Kasumi-1 (cell line): ENCODE data around the gene STK11.

Experiments
- DNase-seq, 2 experiments: peaks; one replicate each; lab custom pipeline; 2025; lab: John Stamatoyannopoulos, UW

Gene STK11

GRCh38 chr19:1226522-1227303 lies 21.1 kb downstream of the STK11 start:
- no peak for DNase-seq

GRCh38 chr19:1227304-1228054 lies 21.9 kb downstream of the STK11 start:
- DNase-seq: no peak

DNA sequence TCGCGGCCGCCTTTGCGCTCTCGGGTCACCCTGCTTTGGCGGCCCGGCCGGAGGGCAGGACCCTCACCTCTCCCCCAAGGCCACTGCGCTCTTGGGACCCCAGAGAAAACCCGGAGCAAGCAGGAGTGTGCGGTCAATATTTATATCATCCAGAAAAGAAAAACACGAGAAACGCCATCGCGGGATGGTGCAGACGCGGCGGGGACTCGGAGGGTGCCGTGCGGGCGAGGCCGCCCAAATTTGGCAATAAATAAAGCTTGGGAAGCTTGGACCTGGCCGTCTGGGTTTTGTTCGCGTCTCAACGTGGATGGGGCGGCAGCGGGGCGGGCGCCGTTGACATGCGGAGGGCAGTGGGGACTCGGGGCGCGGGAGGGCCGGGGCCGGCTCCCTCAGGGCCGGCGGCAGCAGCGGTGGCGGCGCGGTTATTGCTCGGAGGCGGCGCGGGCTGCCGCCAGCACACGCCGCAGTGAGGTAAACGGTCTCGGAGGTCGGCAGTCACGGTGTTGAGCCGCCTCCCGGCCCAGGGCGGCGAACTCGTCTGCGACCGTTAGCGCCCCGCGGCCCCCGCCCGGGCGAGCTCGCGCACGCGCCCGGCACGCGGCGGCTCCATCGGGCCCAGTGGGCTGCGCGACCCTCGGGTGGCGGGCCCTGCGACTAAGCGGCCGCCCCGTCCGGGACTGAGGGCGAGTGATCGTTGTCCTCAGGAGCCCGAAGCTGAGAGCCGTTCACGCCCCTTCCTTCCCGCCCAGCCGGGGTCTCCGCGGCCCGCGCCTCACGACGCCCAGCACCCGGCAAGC lies 22.8 kb downstream of the STK11 start:
- no peak for DNase-seq

DNA sequence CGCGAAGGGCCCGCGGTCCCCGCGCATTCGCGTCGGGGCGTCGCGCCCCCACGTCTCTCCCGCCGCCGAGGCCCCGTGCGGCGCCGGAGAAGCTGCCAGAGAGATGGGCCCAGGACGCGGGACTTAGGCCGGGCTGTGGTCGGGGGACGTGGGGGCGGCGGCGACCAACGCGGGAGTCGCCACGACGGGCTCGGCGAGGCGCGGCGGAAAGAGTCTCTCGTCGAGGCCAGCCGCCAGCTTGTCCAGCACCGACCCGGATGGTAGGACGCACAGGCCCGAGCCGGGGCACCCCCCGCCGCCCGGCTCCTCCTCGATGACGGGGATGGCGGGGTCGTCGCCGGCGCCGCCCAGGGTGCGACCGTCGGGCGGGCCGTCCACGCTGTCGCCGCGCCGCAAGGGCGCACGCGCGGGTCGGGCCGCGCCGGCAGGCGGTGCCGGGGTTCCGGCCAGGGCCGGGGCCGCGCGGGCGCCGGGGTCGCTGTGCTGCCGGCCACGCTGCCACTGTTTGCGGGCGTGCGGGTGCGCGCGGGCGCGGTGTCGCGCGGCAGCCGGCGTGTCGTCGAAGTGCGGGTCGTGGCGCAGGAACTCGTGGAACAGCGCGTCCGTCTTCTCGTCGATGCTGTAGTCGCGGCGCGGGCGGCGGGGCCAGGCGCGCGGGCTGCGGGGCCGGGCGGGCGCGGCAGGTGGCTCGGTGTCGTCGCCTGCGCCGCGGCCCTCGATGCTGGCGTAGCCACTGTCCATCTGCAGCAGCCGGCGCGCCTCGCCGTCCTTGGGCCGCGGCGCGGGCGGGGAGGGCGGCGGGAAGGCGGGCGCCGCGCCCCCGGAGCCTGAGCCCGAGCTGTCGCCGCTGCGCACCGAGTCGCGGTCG lies 23.7 kb downstream of the STK11 start:
- no peak for DNase-seq

GRCh38 chr19:1229924-1230782 lies 24.6 kb downstream of the STK11 start:
- no peak for DNase-seq

DNA sequence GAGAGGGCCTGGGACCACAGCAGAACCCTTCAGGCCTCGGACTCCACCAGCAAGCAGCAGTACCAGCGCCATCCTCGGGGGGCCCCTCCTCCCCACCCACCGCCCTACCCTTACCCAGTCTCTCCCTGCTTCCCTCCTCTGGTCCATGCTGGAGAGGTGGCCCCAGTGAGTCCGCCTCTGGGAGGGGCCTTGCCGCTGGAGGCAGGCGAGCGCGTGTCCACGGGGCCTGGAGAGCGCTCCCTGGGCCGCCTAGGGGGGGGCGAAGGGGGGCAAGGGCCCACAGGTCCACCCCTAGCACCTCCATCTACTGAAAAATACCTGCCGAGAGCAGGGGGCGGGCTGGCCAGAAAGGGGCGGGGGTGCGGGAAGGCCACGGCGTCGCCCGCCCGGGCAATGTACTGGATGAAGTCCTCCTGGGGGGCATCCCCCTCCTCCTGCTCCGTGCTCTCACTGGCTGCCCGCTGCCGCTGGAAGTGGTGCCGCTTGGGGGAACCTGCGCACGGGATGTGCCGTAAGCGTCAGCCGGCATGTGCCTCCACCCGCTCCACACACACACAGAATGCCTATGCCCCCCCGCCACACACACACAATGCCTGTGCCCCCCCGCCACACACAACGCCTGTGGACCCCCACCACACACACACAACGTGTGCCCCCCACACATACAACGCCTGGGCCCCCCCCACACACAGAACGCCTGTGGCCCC lies 25.4 kb downstream of the STK11 start:
- DNase-seq: no peak

DNA sequence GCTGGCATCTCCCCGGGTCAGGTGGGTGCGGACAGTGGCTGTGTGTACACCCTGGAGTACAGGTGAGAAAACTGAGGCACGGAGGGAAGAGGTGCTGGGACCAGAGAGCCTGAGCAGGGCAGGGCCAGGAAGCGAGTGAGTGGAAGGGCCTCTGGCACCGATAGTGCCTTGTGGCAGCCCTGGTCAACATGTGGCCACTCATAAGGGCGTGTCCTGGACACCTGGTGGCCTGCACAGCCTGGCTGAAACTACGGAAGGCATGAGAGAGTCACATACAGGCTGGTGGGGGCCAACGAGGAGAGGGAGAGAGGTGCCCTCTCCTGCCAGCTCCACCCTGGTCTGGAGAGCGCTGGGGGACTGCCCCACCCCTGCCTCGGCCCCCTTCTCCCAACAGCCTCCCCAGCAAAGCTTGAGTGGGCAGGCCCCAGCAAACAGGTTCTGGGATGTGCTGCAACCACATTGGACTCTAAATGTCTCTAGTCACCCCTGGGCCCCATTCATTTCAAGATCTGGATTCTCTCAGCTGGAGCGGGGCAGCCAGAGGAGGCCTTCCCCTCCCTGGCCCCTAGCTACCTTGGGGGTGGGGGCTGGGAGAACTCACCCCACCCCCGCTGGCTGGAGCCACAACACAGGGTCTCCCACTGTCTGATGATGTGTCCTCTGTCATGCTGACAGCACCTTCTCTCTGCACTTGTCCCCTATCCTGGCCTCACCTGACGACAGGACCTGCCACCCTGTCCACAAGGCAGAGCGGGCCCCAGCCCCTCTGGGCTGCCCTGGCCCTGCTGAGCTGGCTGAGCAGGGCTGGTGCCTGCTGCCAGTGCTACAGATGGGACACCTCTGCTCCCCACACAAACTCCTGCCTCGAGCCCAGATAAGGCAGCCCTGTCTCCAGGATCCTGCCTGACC lies 26.4 kb downstream of the STK11 start:
- no peak for DNase-seq

DNA sequence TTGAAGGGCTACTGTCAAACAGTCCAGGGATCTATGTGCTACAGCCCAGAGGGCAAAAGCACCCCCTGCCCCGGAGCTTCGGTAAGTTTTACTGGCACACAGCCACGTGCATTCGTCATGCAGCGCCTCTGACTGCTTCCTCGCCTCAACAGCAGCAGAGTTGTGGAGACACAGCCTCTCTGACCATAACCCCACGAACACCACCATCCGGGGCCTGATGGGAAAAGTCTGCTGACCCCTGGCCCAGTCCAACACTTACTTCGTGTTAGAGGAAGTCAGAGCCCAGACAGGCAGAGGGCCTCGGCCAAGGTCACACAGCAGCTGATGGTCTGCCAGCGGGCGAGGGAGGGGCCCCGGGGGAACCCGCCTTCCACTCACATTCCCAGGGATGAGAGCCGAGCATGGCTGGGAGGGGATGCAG lies 27.1 kb downstream of the STK11 start:
- DNase-seq: no peak

GRCh38 chr19:1233115-1233667 lies 27.6 kb downstream of the STK11 start:
- DNase-seq: no peak

GRCh38 chr19:1234051-1234954 lies 28.7 kb downstream of the STK11 start:
- no peak for DNase-seq

DNA sequence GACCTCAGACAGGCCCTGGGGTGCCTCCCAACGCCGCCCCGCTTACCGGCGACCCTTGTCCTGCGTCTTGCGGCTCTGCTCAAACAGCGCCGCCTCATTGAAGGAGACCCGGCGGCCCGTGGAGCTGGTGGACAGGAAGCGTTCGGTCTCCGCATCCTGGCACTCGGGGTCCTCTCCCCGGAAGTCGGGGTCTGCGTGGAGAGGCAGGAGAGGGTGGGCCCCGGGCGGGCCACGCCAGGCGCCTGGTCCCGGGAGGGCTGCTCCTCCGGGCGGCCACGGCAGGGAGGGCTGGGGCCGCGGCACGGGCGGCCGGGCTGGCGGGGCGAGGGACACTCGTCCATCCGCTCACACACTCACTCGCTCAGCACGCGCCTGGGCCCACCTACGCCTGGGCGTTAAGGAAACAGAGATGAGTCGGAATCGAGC lies 29.4 kb downstream of the STK11 start:
- no peak for DNase-seq

GRCh38 chr19:1235625-1236538 lies 30.3 kb downstream of the STK11 start:
- no peak for DNase-seq

DNA sequence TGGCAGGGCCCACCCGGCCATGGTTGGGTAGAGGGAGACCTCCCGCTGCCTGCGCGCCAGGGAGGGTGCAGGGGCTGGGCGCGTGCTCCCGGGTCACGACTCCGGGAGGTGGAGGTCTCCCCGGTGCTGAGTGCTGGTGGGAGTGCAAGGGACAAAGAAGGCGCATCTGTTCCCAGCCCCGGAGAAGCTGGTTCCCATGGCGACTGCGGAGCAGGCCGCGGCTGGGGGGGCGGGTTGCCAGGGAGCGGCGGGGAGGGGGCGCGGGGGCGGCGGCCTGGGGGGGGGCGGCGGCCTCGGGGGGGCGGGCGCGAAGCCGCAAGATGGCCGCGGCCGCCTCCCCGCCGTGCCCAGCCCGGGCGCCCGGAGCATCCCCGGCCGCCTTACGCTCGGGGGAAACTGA lies 31.0 kb downstream of the STK11 start:
- no peak for DNase-seq

DNA sequence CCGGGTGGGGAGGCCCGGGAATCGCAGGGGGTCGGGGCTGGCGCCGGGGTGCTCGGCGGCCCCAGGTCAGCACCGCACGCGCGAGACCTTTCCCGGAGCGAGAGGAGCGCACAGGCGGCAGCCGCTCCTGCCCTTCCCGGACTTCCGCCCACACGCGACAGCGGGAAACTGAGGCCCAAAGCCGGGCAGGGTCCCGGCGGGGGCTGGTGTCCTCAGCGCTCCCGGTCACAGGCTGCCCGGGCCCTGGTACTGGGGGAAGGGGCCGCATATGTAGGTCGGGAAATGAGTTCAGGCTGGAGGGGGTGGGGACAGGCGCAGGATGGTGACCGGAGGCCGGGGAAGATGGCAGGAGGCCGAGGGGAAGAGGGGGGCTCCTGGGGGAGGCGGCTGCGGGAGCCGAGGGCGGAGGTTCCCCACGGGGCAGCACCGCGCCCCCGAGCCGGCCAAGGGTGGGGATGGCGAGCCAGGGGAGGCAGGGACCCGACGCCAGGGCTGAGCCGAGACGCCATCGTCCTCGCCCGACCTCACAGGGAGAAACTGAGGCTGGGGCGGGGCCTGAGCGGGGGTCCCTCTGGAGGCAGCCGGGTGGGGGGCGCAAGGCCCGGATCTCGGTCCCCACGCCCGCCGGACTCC lies 31.6 kb downstream of the STK11 start:
- no peak for DNase-seq

GRCh38 chr19:1237754-1238368 lies 32.3 kb downstream of the STK11 start, which contains the start of gene CBARP:
Gene CBARP, minus strand, starts transcription at chr19:1238005. Its CDS starts 1,905 bp downstream, at chr19:1236100.
- no peak for DNase-seq
